Kidney epithelial cell (primary cell): Measurements from ENCODE around the gene KCNJ12. TPM values are rescaled to one million over a fixed set of nuclear protein-coding genes. Genes with fewer than 3 reads are reported as not detected.
A peak's percentile ranks its signal among the peaks of the same experiment; 100 is the strongest.
"Not testable (repeated sequence)": the region's sequence is repeated elsewhere in the genome, so short reads cannot be mapped to it uniquely, and the experiment has no call there.

ENCODE experiments used
- DNase-seq: peaks from one replicate; pipeline ENCODE4 v3.0.0-alpha.2; 2010; ENCODE audit warnings: low read depth
- H3K27me3 ChIP-seq: 2 replicates; pipeline ENCODE4 v1.6.0; 2011; ENCODE audit warnings: low read length; ENCODE audit not compliant: control insufficient read depth, insufficient read depth
- H3K36me3 ChIP-seq: 2 replicates; pipeline ENCODE4 v1.5.1; 2011; ENCODE audit warnings: low read length; ENCODE audit not compliant: control insufficient read depth, insufficient read depth
- H3K4me3 ChIP-seq: 2 replicates; pipeline ENCODE4 v1.5.1; 2011; ENCODE audit warnings: low read depth, mild to moderate bottlenecking, control low read depth, low read length
- total RNA-seq: library from RNA; depleted of rRNA; stranded (reverse); fragments of >200 nt; gene quantifications from 2 replicates; pipeline ENCODE4 v1.2.3, GENCODE V29; 2015
- TF ChIP-seq, protein P1 (sequence below): IDR thresholded peaks from 2 replicates; pipeline ENCODE4 v1.5.1; 2011; ENCODE audit warnings: mild to moderate bottlenecking, moderate library complexity, low read length, control low read depth, inconsistent platforms; ENCODE audit not compliant: insufficient read depth, poor library complexity, severe bottlenecking

KCNJ12 gene
- total RNA-seq, 1 donor from 2014 or later: 2.5 TPM

DNA sequence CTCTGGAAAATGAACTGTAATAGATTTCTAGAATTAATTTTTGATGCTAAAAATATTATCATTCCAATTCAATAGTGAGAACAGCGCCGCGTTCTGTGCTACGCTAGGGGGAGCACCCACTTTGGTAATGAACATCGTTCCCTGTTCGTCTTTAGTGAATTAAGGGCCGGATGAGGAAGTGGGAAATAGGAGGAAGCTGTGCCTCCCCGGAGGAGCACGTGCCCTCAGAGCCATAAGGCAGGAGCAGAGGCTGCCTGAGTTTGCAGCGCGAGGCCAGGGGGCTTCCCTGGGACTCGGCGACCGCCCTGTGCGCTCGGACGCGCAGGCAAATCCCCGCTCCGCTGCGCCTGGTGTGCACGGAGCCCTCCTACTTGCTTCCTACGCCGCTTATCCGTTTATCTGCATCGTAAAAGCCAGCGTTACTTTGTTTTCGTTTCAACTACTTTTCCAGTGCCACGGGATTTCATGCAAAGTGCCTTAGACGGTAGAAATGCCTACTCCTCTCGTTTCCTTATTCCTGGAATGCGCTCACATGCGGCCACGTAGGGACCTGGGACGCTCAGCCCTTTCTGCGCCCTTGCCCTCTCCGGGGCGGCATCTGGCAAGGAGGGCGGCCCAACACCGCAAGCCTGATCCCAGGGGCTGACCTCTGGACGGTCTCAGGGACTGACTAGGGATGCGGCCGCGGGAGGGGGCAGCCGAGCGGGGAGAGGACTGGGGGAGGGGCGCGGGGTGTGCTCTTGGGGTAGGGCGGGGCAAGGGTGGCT lies 76.4 kb downstream of the KCNJ12 start:
- Histone ChIP-seq H3K27me3 (peaks cover 7% of the 10 kb centered on the region), H3K36me3 (no peaks in the 10 kb centered on the region), H3K4me3 (peak overlapping the region; percentile 30)
- TF ChIP-seq, protein P1, sequence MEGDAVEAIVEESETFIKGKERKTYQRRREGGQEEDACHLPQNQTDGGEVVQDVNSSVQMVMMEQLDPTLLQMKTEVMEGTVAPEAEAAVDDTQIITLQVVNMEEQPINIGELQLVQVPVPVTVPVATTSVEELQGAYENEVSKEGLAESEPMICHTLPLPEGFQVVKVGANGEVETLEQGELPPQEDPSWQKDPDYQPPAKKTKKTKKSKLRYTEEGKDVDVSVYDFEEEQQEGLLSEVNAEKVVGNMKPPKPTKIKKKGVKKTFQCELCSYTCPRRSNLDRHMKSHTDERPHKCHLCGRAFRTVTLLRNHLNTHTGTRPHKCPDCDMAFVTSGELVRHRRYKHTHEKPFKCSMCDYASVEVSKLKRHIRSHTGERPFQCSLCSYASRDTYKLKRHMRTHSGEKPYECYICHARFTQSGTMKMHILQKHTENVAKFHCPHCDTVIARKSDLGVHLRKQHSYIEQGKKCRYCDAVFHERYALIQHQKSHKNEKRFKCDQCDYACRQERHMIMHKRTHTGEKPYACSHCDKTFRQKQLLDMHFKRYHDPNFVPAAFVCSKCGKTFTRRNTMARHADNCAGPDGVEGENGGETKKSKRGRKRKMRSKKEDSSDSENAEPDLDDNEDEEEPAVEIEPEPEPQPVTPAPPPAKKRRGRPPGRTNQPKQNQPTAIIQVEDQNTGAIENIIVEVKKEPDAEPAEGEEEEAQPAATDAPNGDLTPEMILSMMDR: peak; percentile 68
- peak; percentile 28 for DNase-seq

DNA sequence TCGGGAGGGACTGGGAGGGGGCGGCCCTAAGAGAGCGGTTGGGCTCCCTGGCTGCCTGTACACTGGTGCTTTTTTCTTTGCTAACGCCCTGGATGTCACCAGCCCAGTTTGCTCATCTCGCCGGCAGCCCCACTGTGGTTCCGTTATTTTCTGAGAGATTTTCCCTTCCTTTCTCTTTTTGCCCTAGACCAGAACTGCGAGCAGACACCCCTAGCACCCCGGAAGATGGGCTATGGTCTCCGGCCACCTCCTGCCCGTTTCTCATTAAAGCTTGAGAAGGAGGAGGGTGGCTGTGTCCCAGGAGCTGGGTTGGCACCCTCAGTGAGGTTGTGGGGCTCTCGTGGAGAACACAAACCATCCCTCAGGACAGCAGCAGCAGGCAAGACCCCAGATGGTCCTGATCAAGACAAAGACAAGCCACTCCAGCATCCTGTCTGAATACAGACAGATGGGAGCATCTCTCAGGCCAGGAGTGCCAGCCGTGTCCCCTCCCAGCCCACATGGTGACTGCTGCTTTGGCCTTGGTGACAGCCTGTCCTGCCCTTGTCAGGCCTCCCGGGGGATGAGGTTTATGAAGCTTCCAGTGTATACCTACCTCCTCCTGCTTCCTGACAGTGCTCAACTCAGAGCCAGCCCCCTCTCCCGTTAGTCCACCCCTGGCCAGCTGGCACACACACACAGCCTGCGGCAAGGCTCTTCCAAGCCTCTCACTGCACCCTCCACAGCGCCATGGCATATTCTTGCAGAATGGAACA lies 77.2 kb downstream of the KCNJ12 start:
- peaks cover 7% of the 10 kb centered on the region for H3K27me3 ChIP-seq
- no peaks in the 10 kb centered on the region for H3K36me3 ChIP-seq
- no peak for DNase-seq
- TF ChIP-seq, protein P1: no peak
- H3K4me3 ChIP-seq: no peak overlapping the region

DNA sequence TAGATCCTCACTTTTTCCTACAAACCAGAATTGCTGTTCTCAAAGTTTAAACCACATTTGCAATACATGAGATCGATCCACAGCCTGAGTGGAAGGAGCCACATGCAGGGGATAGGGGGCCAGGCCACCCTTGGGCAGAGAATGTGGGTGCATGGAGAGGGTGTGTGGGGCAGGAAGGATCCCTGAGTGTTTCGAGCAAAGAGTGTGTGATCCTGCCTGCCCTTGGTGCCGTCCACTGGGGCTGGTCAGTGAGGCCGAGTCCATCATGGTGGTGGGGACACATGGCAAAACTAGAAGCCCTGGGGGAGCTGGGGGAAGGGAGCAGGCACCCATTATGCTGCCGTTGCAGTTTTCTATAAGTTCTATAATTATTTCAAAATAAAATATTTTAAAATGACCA lies 77.8 kb downstream of the KCNJ12 start:
- not testable (repeated sequence) for H3K27me3 ChIP-seq, DNase-seq, H3K4me3 ChIP-seq, H3K36me3 ChIP-seq

DNA sequence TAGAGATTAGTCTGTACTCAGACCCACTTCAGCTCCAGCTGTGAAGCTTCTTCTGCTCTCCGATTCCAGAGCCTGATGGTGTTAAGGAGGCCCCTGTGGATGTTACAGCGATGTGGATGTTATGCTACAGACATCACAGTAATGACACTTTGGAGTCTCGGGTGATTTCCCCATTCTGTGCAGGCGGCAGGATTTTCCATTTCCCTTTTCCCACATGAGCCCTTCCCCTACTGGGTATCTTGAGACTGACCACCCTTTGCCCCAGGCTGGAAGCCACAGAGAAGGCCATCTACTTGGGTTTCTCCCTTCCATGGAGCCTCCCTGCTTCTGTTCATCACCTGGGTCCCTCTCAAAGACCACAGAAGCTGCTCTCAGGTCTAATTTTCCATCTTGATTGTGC lies 78.3 kb downstream of the KCNJ12 start:
- H3K4me3 ChIP-seq: no peak overlapping the region
- TF ChIP-seq, protein P1: no peak
- DNase-seq: no peak
- H3K36me3 ChIP-seq: no peaks in the 10 kb centered on the region
- H3K27me3 ChIP-seq: peaks cover 9% of the 10 kb centered on the region

DNA sequence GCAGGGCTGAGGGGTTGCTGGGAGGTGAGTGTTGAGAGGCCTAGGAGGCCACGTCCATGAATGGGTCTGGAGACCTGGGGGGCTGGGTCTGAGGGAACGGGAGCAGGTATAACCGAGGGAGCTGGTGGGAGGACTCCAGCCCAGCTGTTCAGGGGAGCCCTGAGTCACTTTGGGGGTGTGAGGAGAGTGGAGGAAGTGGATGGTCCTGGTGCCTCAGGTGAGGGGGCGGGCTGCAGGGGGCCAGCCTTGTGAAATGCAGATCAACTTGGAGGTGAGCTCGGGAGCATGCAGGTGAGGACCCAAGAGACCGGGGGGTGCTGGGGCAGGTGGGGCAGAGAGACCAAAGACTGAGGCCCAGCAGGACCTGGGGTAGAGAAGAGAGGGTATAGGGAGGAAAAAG lies 79.6 kb downstream of the KCNJ12 start:
- Histone ChIP-seq H3K27me3 (peaks cover 9% of the 10 kb centered on the region), H3K4me3 (no peak overlapping the region), H3K36me3 (no peaks in the 10 kb centered on the region)
- TF ChIP-seq, protein P1: no peak
- DNase-seq: no peak

DNA sequence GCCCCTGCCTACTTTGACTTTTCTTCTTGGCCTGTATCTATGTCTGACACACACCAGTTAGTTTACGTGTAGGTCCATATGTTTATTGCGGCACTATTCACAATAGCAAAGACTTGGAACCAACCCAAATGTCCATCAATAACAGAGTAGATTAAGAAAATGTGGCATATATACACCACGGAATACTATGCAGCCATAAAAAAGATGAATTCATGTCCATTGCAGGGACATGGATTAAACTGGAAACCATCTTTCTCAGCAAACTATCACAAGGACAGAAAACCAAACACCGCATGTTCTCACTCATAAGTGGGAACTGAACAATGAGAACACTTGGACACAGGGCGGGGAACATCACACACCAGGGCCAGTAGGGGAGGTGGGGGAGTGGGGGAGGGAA lies 80.3 kb downstream of the KCNJ12 start:
- not testable (repeated sequence) for H3K36me3 ChIP-seq, H3K4me3 ChIP-seq, H3K27me3 ChIP-seq, DNase-seq
